Stimulated activated CD8-positive, alpha-beta memory T cell treated with anti-CD3 and anti-CD28 coated beads, Interleukin-12 subunit alpha, Interleukin-12 subunit beta, amount 100 ng/mL, for 24 hours (primary cell): Measurements from ENCODE around the gene DAZ1.
"Not testable (repeated sequence)": the region's sequence is repeated elsewhere in the genome, so short reads cannot be mapped to it uniquely, and the experiment has no call there.

Experiments used
- DNase-seq: peaks from one replicate; pipeline ENCODE4 v3.0.0-alpha.2; 2020; ENCODE audit errors: extremely low read depth

The DAZ1 gene, protein sequence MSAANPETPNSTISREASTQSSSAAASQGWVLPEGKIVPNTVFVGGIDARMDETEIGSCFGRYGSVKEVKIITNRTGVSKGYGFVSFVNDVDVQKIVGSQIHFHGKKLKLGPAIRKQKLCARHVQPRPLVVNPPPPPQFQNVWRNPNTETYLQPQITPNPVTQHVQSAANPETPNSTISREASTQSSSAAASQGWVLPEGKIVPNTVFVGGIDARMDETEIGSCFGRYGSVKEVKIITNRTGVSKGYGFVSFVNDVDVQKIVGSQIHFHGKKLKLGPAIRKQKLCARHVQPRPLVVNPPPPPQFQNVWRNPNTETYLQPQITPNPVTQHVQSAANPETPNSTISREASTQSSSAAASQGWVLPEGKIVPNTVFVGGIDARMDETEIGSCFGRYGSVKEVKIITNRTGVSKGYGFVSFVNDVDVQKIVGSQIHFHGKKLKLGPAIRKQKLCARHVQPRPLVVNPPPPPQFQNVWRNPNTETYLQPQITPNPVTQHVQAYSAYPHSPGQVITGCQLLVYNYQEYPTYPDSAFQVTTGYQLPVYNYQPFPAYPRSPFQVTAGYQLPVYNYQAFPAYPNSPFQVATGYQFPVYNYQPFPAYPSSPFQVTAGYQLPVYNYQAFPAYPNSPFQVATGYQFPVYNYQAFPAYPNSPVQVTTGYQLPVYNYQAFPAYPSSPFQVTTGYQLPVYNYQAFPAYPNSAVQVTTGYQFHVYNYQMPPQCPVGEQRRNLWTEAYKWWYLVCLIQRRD

DNA sequence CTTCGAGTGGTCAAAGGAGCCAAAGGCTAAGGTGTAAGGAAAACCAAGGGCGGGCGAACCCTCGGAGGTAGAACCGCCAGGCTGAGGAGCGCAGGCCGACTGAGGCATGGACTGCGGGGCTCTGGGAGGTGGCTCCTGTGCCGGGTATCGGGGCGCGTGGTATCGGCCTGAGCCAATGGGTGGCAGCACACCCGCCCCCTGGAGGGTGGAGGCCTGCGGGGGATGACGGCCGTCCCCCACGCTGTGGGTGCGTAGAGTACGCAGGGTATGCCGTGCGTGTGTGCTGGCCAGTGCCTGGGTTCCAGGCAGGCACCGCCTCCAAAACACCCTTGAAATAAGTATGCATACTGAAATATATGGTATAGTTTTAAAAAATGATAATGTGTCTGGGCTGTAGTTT is at the start of gene DAZ1:
Gene DAZ1, minus strand, starts transcription at position 101 of the 400 bp plus-strand sequence. CDS start 208 bp downstream, outside the sequence.
- not testable (repeated sequence) for DNase-seq

DNA sequence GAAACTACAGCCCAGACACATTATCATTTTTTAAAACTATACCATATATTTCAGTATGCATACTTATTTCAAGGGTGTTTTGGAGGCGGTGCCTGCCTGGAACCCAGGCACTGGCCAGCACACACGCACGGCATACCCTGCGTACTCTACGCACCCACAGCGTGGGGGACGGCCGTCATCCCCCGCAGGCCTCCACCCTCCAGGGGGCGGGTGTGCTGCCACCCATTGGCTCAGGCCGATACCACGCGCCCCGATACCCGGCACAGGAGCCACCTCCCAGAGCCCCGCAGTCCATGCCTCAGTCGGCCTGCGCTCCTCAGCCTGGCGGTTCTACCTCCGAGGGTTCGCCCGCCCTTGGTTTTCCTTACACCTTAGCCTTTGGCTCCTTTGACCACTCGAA is 20.4 kb upstream of the DAZ1 start, which contains the start of gene DAZ2:
Gene DAZ2, plus strand, starts transcription at position 301 of the 400 bp plus-strand sequence. CDS start 208 bp downstream, outside the sequence.
- DNase-seq = not testable (repeated sequence)

DNA sequence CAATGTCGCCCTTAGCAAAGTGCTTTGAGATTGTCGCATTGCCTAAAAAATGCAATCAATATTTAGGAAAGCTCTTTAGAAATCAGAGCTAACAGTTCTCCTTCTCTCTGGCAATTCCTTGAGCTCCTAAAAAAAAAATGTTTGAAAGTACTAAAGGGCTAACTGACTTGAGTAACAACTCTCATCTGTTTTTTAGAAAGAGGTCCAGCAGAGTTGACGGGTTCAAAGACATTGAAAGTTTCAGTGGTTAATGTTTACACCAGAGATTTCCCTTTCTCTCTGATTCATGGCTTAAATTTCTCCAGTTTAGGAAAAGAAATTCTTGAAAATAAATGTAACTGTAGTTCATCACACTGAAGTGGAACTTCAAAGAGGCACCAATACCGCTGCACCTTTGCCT is 11.9 kb upstream of the DAZ1 start:
- not testable (repeated sequence) for DNase-seq

DNA sequence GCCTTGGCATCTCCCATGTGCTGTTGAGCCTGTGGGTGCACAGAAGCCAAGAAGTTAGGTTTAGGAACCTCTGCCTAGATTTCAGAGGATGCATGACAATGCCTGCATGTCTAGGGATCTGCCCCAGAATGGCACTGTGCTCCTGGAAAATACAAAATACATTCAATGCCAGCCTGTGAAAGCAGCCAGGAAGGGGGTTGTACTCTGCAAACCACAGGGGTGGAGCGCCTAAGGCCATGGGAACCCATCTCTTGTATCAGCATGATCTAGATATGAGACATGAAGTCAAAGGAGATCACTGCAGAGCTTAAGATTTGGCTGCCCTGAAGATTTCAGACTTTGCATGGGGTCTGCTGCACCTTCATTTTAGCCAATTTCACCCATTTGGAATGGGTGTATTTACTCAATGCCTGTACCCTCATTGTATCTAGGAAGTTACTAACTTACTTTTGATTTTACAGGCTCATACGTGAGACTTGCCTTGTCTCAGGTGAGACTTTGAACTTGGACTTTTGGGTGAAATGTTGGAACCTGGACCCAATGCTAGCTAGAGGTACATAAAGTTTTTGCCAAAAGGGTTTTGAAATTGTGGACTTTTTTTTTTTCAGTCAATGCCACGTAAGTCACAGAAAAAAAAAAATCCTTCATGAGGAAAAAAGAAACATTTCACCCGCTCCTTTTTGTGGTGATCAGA is 11.1 kb upstream of the DAZ1 start:
- not testable (repeated sequence) for DNase-seq

DNA sequence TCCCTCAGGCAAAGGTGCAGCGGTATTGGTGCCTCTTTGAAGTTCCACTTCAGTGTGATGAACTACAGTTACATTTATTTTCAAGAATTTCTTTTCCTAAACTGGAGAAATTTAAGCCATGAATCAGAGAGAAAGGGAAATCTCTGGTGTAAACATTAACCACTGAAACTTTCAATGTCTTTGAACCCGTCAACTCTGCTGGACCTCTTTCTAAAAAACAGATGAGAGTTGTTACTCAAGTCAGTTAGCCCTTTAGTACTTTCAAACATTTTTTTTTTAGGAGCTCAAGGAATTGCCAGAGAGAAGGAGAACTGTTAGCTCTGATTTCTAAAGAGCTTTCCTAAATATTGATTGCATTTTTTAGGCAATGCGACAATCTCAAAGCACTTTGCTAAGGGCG is 8.6 kb upstream of the DAZ1 start:
- not testable (repeated sequence) for DNase-seq
